Measurements from ENCODE around the gene HES4.

HES4 gene

DNA sequence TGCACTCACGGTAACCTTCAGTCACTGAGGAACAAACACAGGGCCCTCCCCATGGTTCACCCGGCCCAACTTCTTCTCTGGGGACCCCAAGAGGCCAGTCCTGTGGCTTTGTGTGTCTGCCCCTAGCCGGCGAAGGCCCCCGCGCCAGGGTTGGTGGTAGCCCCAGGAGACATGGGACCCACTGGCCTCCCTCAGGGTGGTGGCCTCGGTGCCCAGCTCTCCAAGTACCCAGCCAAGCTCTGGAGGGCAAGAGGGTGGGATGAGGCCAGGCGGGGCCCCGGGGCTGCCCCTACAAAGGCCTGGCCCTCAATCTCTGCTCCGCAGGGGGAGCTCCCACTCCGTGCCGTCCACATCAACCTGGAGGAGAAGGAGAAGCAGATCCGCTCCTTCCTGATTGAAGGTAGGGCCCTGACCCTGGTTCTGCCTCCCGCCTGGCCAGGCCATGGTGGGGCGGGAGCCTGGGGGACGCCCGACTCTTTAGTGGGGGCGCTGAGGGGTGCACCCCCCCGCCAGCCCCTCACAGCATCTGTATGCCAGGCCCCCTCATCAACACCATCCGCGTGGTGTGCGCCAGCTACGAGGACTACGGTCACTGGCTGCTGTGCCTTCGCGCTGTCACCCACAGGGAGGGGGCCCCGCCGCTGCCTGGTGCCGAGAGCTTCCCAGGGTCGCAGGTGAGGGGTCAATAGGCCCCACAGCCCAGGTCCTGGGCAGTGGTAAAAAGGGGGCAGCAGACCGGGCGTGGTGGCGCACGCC, 28.0 kb downstream of the HES4 start:
- H2AFZ ChIP-seq (ENCODE audit: low read length), result no peak overlapping the region
- H3K9ac ChIP-seq (ENCODE audit: low read length), result no peak overlapping the region
- no peaks in the 10 kb centered on the region for H3K36me3 ChIP-seq (ENCODE audit: insufficient read depth, low read length)
- no peak overlapping the region for H3K4me3 ChIP-seq (ENCODE audit: low read depth, low read length, poor library complexity, severe bottlenecking)
- H3K27me3 ChIP-seq (ENCODE audit: insufficient read depth, low read length), result peaks cover 6% of the 10 kb centered on the region; the same call in 1 of the 2 replicates
- H3K4me2 ChIP-seq (ENCODE audit: low read length), result no peak overlapping the region
- peaks cover 10% of the 10 kb centered on the region for H3K4me1 ChIP-seq (ENCODE audit: insufficient read depth, low read length, severe bottlenecking)
- TF ChIP-seq, protein P1, sequence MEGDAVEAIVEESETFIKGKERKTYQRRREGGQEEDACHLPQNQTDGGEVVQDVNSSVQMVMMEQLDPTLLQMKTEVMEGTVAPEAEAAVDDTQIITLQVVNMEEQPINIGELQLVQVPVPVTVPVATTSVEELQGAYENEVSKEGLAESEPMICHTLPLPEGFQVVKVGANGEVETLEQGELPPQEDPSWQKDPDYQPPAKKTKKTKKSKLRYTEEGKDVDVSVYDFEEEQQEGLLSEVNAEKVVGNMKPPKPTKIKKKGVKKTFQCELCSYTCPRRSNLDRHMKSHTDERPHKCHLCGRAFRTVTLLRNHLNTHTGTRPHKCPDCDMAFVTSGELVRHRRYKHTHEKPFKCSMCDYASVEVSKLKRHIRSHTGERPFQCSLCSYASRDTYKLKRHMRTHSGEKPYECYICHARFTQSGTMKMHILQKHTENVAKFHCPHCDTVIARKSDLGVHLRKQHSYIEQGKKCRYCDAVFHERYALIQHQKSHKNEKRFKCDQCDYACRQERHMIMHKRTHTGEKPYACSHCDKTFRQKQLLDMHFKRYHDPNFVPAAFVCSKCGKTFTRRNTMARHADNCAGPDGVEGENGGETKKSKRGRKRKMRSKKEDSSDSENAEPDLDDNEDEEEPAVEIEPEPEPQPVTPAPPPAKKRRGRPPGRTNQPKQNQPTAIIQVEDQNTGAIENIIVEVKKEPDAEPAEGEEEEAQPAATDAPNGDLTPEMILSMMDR (IDR thresholded peaks at IDR 0.05; ENCODE audit: low read length), result no peak
- TF ChIP-seq EZH2 (IDR thresholded peaks at IDR 0.05; ENCODE audit: borderline replicate concordance, low read length), result no peak
- no peaks in the 10 kb centered on the region for H3F3A ChIP-seq (ENCODE audit: insufficient read depth, low read length)
- no peak overlapping the region for H3K27ac ChIP-seq (ENCODE audit: low read depth, low read length, poor library complexity, severe bottlenecking)
- H3K79me2 ChIP-seq (ENCODE audit: insufficient read depth, low read length), result no peaks in the 10 kb centered on the region
- no peaks in the 10 kb centered on the region for H4K20me1 ChIP-seq (ENCODE audit: insufficient read depth, low read length)
- H3K9me3 ChIP-seq (ENCODE audit: low read length), result no peaks in the 10 kb centered on the region
- H3K9me2 ChIP-seq (ENCODE audit: low read depth, low read length), result no peaks in the 10 kb centered on the region

DNA sequence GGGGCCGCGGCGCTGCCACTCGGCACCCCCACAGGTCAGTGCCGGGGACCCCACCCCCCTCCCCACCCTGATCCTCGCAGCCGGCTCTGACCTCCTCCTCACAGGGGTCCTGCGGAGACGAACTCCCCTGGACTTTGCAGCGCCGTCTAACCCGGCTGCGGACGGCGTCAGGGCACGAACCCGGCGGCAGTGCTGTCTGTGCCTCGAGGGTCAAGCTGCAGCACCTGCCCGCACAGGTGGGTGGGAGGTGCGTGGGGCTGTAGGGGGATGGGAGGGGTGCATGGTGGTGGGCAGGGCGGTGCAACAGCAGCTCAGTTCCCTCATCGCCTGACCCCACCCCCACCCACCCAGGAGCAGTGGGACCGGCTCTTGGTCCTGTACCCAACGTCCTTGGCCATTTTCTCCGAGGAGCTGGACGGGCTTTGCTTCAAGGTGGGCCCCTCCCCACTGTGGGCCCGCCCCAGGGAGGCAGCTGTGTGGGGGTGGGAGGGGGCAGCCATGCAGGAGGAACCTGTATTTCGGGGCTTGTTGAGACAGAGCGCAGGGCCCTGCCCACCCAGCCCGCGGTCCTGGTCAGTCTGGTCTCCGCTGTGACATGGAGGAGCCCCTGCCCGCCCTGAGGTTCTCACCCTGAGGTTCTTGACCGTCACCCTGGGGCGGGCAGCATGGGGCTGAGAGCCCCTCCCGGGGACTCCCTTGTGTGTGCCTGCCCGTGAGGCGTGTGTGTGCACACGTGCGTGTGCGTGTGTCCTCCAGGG, 28.7 kb downstream of the HES4 start:
- Histone ChIP-seq H3K9me3 (ENCODE audit: low read length) (no peaks in the 10 kb centered on the region), H2AFZ (ENCODE audit: low read length) (no peak overlapping the region), H3K4me3 (ENCODE audit: low read depth, low read length, poor library complexity, severe bottlenecking) (no peak overlapping the region), H3F3A (ENCODE audit: insufficient read depth, low read length) (no peaks in the 10 kb centered on the region), H3K4me1 (ENCODE audit: insufficient read depth, low read length, severe bottlenecking) (peaks cover 15% of the 10 kb centered on the region), H3K9me2 (ENCODE audit: low read depth, low read length) (no peaks in the 10 kb centered on the region), H3K36me3 (ENCODE audit: insufficient read depth, low read length) (no peaks in the 10 kb centered on the region), H3K79me2 (ENCODE audit: insufficient read depth, low read length) (no peaks in the 10 kb centered on the region), H3K4me2 (ENCODE audit: low read length) (no peak overlapping the region), H3K27ac (ENCODE audit: low read depth, low read length, poor library complexity, severe bottlenecking) (no peak overlapping the region), H3K9ac (ENCODE audit: low read length) (no peak overlapping the region), H4K20me1 (ENCODE audit: insufficient read depth, low read length) (no peaks in the 10 kb centered on the region), H3K27me3 (ENCODE audit: insufficient read depth, low read length) (peaks cover 6% of the 10 kb centered on the region; the same call in 1 of the 2 replicates)
- no peak for TF ChIP-seq EZH2 (IDR thresholded peaks at IDR 0.05; ENCODE audit: borderline replicate concordance, low read length)
- TF ChIP-seq, protein P1 (IDR thresholded peaks at IDR 0.05; ENCODE audit: low read length), result no peak

DNA sequence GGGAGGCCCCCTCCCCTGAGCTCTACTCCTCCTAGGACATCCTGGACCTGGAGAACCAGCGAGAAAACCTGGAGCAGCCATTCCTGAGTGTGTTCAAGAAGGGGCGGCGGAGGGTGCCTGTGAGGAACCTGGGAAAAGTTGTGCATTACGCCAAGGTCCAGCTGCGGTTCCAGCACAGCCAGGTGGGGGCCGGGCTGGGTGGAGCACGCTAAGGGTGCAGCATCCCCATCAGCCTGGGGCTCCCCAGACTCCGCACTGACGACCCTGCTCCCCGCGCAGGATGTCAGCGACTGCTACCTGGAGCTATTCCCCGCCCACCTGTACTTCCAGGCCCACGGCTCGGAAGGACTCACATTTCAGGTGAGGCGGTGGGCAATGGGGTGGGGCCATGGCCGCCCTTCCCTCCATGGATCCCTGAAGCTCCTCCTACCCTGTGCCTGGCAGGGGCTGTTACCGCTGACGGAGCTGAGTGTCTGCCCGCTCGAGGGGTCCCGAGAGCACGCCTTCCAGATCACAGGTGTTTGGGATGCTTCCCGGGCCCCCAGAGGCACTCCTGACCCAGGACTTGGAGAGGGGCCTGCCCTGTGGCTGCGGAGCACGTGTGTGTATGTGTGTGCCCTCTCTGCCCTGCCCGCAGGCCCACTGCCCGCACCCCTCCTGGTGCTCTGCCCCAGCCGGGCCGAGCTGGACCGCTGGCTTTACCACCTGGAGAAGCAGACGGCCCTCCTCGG, 29.5 kb downstream of the HES4 start:
- H3K4me3 ChIP-seq (ENCODE audit: low read depth, low read length, poor library complexity, severe bottlenecking), result no peak overlapping the region
- no peaks in the 10 kb centered on the region for H3K9me2 ChIP-seq (ENCODE audit: low read depth, low read length)
- H3K27ac ChIP-seq (ENCODE audit: low read depth, low read length, poor library complexity, severe bottlenecking), result no peak overlapping the region
- no peak overlapping the region for H3K4me2 ChIP-seq (ENCODE audit: low read length)
- H4K20me1 ChIP-seq (ENCODE audit: insufficient read depth, low read length), result no peaks in the 10 kb centered on the region
- TF ChIP-seq EZH2 (IDR thresholded peaks at IDR 0.05; ENCODE audit: borderline replicate concordance, low read length), result no peak
- TF ChIP-seq, protein P1 (IDR thresholded peaks at IDR 0.05; ENCODE audit: low read length), result no peak
- H3K4me1 ChIP-seq (ENCODE audit: insufficient read depth, low read length, severe bottlenecking), result peaks cover 14% of the 10 kb centered on the region
- no peak overlapping the region for H3K9ac ChIP-seq (ENCODE audit: low read length)
- H3K36me3 ChIP-seq (ENCODE audit: insufficient read depth, low read length), result no peaks in the 10 kb centered on the region
- no peaks in the 10 kb centered on the region for H3K79me2 ChIP-seq (ENCODE audit: insufficient read depth, low read length)
- no peaks in the 10 kb centered on the region for H3K9me3 ChIP-seq (ENCODE audit: low read length)
- peaks cover 2% of the 10 kb centered on the region; the same call in 1 of the 2 replicates for H3K27me3 ChIP-seq (ENCODE audit: insufficient read depth, low read length)
- H2AFZ ChIP-seq (ENCODE audit: low read length), result no peak overlapping the region
- H3F3A ChIP-seq (ENCODE audit: insufficient read depth, low read length), result no peaks in the 10 kb centered on the region

All from OCI-LY1 (cell line).